Kidney glomerular epithelial cell (primary cell): ENCODE measurements around the gene SFT2D3.

Experiments
- DNase-seq: peaks from one replicate; lab custom pipeline; 2025; lab: John Stamatoyannopoulos, UW

Gene SFT2D3

DNA sequence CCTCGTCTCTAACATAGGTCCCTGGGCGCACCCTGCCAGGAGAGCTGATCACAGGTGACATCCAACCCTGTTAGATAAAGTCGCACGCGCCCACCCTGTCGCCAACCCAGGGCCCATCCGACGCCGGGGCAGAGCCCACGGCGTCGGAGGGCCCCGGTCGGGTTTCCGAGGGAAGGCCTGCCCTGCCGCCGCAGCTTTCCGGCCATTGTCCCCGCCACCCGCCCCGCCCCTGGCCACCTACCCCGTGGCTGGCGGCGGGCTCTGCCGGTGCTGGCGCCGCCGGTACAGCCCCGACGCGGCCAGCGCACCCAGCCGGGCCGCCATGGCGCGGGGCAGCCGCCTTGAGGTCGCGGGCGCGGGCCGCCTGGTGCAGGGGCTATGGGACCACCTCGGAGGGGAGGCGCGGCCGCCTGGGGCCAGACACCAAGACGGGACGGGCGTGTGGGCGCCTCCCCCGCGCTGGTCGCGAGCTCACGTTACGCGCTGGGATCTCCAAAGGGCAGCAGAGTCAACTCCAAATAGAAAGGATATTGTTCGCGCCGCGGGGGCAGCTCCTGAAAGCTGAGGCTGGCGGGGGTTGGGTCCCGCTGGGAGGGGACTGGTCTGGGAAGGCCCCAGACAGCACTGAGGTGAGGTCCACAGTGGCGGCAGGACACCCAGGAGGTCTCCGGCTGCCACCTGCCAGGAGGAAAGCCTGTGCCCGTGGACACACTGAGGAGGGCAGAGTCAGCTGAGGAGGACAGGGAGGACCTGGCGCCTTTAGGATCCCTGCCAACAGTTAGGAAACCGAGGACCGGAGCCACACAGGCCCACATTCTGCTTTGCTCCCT is 37.0 kb upstream of the SFT2D3 start:
- no peak for DNase-seq

DNA sequence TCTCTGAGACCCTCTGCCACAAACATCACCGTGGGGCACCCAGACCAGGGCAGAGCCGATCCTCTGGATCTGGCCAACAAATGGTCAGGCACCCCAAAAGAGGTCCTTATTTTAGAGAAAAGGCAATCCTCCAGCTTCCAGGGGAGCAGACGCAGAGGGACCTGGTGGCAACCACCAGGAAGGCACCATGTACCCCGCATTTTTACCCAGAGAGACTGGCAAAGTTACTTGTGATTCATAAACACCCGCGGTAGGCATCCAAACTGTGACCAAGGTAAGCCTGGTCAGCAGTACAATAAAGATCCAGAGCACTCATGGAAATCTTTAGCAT is 36.4 kb upstream of the SFT2D3 start:
- no peak for DNase-seq

DNA sequence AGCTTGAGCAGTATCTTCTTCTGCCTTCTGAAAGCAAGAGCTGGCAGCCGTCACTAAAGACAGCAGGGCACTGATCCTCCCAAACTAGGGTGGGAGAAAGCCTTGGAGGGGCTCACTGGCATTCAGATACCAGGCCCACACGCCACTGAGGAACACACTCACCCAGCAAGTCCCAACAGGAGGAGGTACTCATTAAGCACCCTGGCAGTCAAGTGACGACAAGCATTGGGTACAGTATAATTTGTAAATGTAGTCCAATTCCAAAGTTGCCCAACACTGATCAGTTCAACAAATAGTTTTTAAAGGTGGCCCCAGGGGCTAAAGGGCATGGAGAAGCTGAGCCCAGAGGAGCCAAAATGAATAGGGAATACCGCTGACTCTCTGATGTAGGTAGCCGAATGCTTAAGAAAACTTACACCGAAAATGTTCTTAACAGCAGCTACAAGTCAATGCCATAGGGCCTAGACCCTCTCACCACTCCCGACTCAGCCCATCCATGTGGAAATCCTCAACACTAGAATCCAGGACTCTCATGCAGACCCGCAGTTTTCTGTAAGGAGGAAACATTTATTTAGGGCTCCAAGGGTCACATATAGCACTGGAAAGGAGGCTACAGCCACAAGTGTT is 35.9 kb upstream of the SFT2D3 start:
- no peak for DNase-seq

DNA sequence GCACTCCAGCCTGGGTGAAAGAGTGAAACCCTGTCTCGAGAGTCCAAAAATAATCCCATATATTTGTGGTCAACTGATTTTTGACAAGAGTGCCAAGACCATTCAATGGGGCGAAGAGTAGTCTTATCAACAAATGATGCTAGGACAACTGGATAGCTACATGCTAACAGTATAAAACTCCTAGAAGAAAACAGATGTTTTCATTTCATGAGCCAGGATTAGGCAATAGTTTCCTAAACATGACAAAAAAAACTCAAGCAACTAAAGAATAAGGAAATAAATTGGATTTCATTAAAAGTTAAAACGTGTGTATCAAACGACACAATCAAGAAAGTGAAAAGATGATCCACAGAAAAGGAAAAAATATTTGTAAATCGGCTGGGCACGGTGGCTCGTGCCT is 32.2 kb upstream of the SFT2D3 start:
- DNase-seq, result no peak

DNA sequence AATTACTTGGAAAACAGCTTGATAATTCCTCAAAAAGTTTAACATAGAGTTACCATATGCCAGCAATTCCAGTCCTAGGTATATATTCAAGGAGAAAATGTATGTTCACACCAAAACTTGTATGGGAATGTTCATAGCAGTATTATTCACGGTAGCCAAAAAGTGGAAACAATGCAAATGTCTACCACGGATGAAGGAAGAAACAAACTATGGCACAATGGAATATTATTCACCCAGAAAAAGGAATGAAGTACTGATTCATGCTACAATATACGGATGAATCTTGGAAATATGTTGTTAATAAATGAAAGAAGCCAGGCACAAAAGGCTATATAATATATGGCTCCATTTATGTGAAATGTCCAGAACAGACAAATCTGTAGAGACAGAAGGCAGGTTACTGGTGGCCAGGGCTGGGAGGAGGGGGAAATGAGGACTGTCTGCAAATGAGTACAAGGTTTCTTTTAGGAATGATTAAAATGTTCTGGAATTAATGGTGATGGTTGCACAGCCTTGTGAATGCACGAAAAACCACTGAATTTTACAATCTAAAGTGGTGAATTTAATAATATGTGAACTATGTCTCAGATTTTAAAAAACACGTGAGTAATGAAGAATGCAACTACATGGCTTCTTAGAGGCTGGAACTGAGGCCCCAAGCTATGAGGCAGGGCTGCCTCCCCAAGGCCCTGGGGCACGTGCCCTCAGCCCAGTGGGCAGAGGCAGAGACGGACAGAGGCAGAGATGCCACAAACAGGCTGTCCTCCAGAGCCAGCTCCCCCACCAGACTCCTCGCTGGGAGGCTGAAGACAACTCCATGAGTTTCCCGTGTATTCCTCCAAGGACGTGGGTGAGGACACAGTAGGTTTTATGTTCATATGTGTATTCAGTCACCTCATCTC is 31.0 kb upstream of the SFT2D3 start:
- no peak for DNase-seq

DNA sequence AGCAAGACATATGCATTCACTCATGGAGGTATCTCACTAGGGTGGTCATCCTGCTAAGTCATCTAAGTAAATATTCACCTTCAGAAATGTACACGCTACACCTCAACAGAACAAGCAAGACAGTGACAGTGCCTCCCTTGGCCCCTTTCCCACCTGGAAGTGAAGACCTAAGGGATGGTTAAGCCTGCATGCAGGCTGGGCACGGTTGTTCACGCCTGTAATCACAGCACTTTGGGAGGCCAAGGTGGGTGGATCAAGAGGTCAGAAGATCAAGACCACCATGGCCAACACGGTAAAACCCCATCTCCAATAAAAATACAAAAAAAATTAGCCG is 30.4 kb upstream of the SFT2D3 start:
- no peak for DNase-seq

DNA sequence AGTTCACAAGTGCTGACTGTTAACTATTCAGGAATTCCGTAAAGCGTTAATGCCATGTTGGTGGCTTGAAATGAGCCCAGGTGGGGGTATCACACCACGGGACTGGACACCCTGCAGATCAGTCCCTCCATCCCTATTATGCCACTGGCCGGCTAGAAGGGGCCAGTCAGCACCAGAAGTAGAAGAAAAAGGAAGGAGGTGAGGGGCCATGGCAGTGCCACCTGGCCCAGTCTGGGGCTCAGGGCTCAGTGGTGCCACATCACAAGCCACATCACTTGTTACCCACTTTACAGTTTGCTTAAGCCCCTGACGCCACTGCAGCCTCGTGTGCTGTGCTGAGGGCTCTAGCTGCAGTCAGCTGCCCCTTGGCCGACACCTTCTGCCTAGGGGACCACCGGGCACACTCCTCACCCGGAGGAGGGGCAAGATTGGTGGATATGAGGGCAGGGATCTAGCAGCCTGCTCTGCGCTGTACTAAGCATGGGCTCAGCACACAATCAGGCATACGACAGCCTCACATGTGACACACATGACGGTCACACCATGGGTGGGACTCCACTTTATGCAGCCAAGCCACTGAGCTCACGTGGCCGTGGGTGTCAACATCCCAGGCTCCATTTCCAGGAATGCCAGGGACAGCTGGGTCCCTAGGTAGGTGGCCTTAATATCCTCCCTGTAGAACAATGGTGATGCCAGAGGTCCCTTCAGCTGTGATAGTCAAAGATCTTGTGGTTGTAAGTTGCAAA is 29.6 kb upstream of the SFT2D3 start:
- no peak for DNase-seq

DNA sequence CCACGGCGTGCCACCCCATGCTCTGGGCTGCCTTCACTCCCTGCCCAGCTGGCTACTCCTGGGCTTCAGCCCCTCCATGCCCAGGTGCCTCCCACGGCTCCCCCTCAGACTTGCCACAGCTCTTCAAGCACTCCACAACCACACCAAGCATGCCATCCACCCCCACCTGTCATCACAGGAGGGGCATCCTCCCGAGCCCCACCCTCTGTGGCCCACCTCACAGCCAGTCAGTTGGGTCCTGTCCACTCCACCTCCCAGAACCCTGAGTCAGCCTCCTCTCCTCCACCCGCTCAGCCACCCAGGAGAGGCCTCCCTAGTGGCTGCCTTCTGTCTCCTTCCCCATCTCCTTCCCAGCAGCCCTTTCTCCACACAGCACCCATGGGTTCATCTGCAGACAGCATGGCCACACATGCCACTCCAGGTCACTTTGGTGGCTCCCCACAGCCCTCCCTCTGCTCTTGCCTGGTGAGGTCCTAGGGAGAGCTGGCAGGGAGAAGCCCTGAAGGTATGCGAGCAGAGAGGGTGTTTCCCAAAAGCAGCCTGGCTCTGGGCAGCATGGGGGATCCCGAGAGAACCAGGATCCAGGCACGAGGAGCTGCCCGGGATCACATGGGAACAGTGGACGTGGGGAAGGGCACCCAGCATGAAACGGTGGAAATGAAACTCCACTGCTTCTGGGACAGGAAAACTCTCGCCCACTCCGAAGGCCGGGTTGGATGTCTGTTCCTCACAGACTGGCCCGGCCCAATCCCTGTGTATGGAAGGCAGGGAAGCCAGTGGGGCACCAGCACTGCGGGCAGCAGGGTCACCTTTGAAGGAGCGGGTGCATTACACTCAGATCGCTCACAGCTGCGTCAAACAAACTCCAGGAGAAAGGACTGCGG is 28.7 kb upstream of the SFT2D3 start:
- no peak for DNase-seq

DNA sequence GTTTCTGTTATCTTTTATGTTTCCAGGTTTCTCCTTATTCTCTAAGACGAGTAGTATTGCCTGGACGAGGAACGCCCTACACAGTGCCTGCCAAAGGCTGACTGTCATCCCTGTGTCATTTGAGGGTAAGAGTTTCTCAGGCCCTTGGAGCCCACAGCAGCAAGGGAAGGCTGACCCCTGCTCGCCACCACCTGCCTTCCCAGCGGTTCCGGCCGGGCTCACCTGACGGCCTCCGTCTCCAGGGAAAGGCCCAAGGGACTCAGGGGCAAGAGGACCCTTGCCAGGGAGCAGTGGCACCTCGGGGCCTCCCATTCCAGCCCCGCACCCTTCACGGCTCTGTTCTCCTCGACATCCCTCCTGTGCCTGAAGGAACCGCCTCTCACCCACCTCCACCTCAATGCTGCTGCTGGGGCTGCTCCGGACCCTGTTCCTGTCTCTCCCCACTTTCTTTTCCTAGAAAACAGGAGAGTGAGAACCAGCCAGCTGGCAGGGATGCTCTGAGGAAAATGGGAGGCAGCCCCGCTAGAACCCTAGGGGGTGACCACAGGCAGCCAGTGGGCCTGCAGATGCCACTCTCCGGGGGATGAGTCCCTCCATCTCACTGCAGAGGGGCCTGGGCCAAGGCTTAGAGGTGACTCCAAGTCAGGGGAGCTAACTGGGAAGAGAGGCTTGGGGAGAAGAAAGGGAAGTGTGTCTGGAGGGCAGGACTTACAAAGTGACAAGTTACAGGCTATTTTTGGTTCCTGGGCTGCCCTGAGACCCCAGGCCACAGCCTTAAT is 27.8 kb upstream of the SFT2D3 start:
- DNase-seq, result no peak

DNA sequence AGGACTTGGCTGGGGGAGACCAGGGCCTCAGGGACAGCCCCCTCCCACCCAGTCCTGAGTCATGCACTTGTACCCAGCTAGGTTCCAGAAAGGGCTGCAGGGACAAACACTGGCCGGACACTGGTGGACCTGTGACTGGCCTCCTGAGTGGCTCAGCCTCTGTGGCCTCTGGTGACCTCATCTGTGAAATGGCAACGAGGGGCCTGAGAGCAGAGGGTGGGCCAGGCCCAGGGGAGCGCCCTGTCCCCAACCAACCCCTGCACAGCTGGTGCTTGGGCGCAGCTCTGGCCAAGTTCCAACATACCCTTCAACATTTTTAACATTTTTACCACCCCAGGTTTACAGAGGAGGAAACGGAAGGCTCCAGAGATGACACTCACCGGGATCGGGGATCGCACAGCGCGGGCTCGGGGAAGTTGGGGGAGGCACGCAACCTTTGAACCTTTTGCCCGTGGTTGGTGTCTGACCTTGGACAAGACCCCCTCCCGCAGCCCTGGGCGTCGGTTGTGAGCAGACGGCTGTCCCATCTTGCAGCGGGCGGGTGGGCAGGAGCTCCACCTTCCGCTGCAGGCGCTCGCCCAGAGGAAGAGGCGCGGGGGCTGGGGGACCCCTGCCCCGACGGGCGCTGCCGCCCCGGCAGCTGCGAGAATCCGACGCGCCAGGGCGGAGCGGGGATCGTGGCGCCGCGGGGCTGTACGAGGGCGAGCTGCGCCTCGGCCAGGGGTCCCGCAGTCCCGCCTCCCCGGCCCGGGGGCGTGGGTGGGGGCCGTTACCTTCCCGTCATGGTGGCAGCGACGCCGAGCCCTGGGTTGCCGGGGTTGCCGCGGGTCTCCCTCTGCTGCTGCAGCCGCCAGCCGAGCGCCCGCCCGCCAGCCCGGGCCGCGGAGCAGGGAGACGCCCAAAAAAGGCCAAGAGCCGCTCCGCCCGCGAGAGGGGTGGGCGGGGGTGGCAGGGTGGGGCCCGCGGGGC is 26.8 kb upstream of the SFT2D3 start:
- no peak for DNase-seq

DNA sequence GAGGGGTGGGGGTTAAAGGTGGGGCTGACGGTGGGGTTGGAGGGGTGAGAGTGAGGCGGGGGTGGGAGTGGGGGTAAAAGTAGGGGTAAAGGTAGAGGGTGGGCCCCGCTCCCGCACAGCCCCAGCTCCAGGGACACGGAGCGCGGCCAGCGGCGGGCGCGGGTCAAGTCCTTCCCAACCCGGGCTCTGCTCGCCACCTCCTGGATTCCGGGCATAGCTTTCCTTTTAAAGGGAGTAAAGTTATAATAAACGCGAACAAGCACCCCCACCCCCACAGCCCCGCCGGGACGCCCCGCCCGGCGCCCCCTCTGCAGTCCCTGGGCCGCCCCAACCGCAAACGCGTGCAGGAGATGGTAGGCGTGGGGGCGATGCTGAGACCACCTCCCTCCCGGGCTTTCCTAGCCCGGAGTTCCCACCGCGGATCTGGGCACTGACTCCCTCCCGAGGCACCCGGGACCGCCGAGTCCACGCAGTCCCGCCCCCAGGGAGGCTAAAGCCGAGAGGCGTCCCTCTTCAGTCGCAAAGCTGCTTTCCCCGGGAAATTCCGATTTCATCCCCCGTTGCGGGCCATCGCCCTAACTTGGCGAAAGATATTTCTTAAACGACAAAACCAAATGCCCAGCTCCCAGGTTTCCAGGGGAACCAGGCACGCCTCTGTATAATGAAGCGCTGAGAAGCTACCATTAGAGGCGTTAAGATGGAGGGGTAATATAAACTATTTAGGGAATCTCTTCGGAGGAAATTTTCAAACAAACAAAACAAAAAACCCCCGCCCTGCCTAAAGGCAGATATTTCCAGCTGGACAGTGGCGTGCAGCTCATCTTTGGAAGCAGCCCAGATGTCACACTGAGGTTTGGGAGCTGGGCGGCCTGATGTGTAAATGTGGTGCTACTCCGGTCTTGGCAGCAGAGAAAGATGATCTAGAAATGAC is 25.7 kb upstream of the SFT2D3 start, which contains the start of gene LIMS2:
Gene LIMS2 (minus strand): TSS at position 200 of the 931 bp plus-strand sequence. CDS start 506 bp downstream, outside the sequence.
- DNase-seq, result no peak

DNA sequence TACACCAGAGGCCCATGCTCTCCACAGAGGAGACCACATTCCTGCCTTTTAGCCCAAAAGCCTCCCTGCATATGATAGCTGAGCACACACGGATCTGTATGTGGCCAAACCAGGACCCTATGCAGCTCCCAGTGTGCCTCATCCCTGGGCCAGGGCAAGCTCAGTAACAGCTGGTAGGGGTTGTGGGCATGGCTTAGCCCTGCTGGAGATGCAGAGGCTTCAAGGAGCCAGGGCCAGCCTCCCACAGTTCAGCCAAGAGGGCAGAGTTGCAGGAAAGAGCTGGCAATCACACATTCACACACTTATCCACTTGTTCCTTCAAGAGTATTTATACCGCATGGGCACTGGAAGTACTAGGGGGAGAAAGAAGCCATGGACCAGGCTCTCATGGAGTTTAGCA is 24.4 kb upstream of the SFT2D3 start:
- no peak for DNase-seq

DNA sequence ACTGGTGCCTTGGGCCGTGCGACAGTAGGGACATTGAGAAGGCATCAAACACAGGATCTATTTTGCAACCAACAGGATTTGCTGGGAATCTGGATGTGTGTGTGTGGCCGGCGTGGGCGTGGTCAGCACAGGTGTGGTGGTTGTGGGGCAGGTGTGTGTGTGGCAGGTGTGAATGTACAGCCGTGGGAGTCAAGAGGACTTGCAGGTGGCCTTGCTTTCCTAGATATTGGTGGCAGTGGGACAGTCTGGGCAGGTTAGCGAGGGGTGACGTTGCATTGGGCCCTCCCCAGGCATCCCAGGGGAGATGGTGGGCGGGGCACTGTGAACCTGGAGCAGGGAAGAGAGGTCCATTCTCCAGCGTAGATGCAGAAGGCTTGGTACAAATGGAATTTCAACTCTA is 22.8 kb upstream of the SFT2D3 start:
- no peak for DNase-seq

DNA sequence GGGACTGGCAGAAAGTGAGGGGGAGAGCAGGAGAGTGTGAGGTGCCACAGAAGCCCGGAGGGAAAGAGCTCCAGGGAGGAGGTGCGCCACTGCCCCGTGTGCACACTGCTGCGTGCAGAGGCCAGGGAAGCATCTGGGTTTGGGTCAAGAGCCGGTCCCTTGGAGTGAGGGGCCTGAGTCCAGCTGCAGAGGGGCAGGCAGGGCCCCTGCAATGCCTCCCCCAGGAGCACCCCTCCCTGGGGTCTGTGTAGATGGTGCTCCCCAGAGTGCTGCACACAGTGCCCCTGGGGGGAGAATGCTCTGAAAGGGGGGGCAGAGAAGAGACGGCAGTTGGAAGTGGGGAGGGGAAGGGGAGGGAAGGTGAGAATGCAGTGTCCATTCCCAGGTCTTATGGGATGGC is 22.3 kb upstream of the SFT2D3 start:
- DNase-seq, result no peak

DNA sequence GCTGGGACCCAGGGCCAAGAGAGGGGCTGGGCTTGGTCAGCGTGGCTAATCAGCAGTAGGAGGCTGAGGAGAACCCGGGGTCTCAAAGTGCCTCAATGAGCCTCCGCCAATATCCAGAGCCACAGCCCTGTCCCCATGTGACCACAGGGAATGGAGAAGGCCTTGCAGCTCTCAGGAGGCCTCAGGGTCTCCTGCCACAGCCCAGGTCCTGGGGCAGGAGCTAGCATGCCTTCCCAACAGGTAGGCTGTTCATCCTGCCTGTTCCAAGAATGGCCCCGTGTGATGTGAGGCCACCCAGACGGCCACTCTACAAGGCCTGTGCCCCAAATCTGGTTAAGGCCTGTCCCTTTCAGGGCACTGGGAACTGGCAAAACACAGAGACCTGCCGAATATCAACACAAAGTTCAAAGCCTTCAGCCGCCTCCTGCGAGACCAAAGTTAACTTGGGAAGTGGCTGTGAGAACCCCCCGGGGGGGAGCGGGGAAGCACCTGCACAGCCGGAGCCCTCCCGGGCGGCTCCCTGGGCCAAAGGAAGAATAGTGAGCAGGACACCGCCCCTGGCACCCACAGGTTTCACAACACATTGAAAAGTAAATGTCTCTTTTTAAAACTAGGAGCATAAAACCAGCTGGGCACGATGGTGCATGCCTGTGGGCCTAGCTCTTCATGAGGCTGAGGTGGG is 21.5 kb upstream of the SFT2D3 start:
- no peak for DNase-seq

DNA sequence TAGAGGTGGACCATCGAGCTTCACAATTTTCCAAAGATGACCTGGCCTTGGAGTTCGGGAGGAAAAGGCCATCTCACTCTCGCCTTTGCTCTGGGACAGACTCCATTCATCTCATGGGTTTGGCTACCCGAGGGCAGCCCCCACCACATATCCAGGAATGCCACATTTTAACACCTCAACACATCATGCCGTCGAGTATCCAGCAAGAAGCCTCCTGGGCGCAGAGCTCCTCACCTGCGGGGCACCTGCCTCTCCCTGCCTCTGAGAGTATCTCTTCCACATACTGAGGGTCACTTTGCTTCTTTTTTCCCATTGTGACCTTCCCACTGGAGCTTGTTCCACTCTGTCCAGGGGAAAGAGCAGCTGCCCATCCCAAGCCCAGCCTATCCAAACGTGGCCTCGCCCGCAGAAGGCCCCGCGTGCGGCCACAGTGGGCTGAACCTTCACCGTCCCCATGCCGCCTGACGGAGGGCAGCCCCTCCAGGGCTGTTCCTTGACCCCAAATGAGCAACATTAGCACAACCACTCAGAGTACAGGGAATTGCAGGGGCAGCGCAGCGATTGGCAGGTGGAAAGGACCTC is 20.5 kb upstream of the SFT2D3 start:
- DNase-seq, result no peak

DNA sequence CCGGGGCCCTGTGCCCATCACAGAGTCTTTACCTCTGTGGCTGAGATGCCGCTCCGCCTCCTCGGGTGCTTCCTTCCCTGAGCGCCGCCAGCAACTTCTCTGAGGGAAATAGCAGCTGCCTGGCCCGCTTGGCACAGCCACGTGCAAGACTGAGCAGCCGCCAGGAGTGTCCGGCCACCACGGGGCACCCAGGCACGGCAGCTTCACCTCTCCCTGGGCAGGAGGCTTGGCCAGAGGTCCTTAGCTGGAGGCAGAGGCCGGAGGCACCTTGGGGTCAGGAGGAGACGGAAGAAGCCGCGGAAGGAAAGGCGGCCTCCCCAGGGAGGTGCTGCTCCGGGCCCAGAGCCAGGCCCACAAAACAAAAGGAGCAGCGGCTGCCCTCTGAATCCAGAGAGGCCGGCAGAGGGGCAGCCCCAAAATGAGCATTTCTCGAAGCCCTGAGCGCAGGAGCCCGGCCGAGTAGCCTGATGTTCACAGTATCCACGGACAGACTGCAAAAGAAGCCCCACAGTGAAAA is 20.0 kb upstream of the SFT2D3 start:
- DNase-seq, result no peak
